Sigmoid colon (tissue), 7 donors: Measurements from ENCODE around the gene PRDM11. TPM values are rescaled to one million over a fixed set of nuclear protein-coding genes. Genes with fewer than 3 reads are reported as not detected.

Experiments used
- DNase-seq: peaks from one replicate; pipeline ENCODE4 v3.0.0-alpha.2; 2019
- H3K27ac ChIP-seq, 4 donors: fragments of 200-600 bp; sonication (generic); one replicate each; pipeline ENCODE4 v1.5.1; 2016 to 2019; ENCODE audit warnings: mild to moderate bottlenecking in 1 of 4
- H3K27me3 ChIP-seq, 3 donors: fragments of 200-600 bp; sonication (generic); one replicate each; pipeline ENCODE4 v1.5.1; 2019; ENCODE audit warnings: mild to moderate bottlenecking in 1 of 3
- H3K36me3 ChIP-seq, 4 donors: fragments of 200-600 bp; sonication (generic); one replicate each; pipeline ENCODE4 v1.5.1; 2016 to 2019
- H3K4me1 ChIP-seq, 4 donors: fragments of 200-600 bp; sonication (generic); one replicate each; pipeline ENCODE4 v1.5.1; 2017 to 2019
- H3K4me3 ChIP-seq, 4 donors: fragments of 200-600 bp; sonication (generic); one replicate each; pipeline ENCODE4 v1.5.1; 2017 to 2019; ENCODE audit warnings: mild to moderate bottlenecking in 2 of 4, moderate library complexity in 1 of 4
- H3K9me3 ChIP-seq, 4 donors: fragments of 200-600 bp in 3 of 4; sonication (generic) in 3 of 4; one replicate each; pipeline versions ENCODE4 v1.5.1 to v1.6.1; 2013 to 2019
- CTCF ChIP-seq, 4 experiments: fragments of 450-650 bp in 3 of 4; fragments of 200-600 bp in 1 of 4; IDR thresholded peaks; one replicate each; pipeline ENCODE4 v1.5.1; 2016 to 2019; ENCODE audit warnings: antibody characterized with exemption in 4 of 4, mild to moderate bottlenecking in 3 of 4, moderate library complexity in 2 of 4
- EP300 ChIP-seq, 4 donors: sonication (generic); formaldehyde crosslinking; IDR thresholded peaks; one replicate each; pipeline ENCODE4 v1.6.1; 2017; ENCODE audit warnings: antibody characterized with exemption in 4 of 4
- POLR2A ChIP-seq, 2 donors: fragments of 450-650 bp; IDR thresholded peaks; one replicate each; pipeline ENCODE4 v1.6.1; 2016; ENCODE audit warnings: antibody characterized with exemption in 2 of 2, mild to moderate bottlenecking in 2 of 2, moderate library complexity in 2 of 2
- POLR2AphosphoS5 ChIP-seq, 4 donors: sonication (generic); formaldehyde crosslinking; IDR thresholded peaks; one replicate each; pipeline ENCODE4 v1.6.1; 2017; ENCODE audit warnings: antibody characterized with exemption in 4 of 4
- WGBS, 2 donors: extraction: QIAGEN DNeasy Blood & Tissue Kit; methylation state at CpG; one replicate each; pipeline ENCODE4 v1.1.7; 2013; 5-methylcytosine and 5-hydroxymethylcytosine counted together
- intact Hi-C: fragments of 100-400 bp; cut with DNase I; formaldehyde crosslinking; loops from one replicate; pipeline ENCODE4 v1.15.1; 2023
- polyA plus RNA-seq, 3 donors: library from polyadenylated mRNA; stranded (reverse); fragments of 200-250 nt; gene quantifications; one replicate each; pipeline ENCODE4 v1.2.3, GENCODE V29; 2013
- total RNA-seq, 4 donors: library from RNA; depleted of rRNA; stranded (reverse); fragments of >200 nt; gene quantifications; one replicate each; pipeline ENCODE4 v1.1.0, GENCODE V29; 2016
- donor health status: healthy with polysubstance abuse.
- donor health status: Bipolar disorder and iron deficiency.
- donor health status: healthy.

PRDM11 gene
- total and polyA plus RNA-seq, 7 donors: 0.92 to 23.2 (median 12.7) TPM

- Histone ChIP-seq H3K27ac (no peak overlapping the region), H3K36me3 (peaks cover 8 to 30% (median 13%) of the 10 kb centered on the region in 4 donors), H3K9me3 (no peaks in the 10 kb centered on the region), H3K4me3 (no peak overlapping the region), H3K4me1 (peaks cover 0 to 19% (median 11%) of the 10 kb centered on the region in 4 donors), H3K27me3 (no peaks in the 10 kb centered on the region)
- TF ChIP-seq POLR2A (IDR thresholded peaks at IDR 0.05): no peak
- TF ChIP-seq POLR2AphosphoS5 (IDR thresholded peaks at IDR 0.05): no peak
- TF ChIP-seq CTCF (IDR thresholded peaks at IDR 0.05): no peak
- no peak for TF ChIP-seq EP300 (IDR thresholded peaks at IDR 0.05)
- WGBS, 2 donors: 90 to 96% methylated on average over 1 of the region's 1 CpG
- intact Hi-C loops: no loop called here
- DNase-seq: peak; percentile 17
Measured at GRCh38 chr11:45216031-45216430, 69.6 kb downstream of the PRDM11 start.

- Histone ChIP-seq H3K4me3 (no peak overlapping the region), H3K27ac (no peak overlapping the region), H3K4me1 (peaks cover 0 to 10% (median 4%) of the 10 kb centered on the region in 4 donors), H3K36me3 (peaks cover 8 to 37% (median 13%) of the 10 kb centered on the region in 4 donors), H3K27me3 (no peaks in the 10 kb centered on the region), H3K9me3 (no peaks in the 10 kb centered on the region)
- no peak for DNase-seq
- 79 to 91% methylated on average over 2 of the region's 2 CpGs for WGBS, 2 donors
- intact Hi-C loops: no loop called here
- TF ChIP-seq EP300 (IDR thresholded peaks at IDR 0.05) (no peak), POLR2A (IDR thresholded peaks at IDR 0.05) (no peak)
Measured at GRCh38 chr11:45216901-45217300, 70.5 kb downstream of the PRDM11 start.

- H3K27me3 ChIP-seq: no peaks in the 10 kb centered on the region
- no peak overlapping the region for H3K27ac ChIP-seq
- WGBS, 2 donors: 88 to 91% methylated on average over 2 of the region's 2 CpGs
- TF ChIP-seq POLR2A (IDR thresholded peaks at IDR 0.05) (no peak), POLR2AphosphoS5 (IDR thresholded peaks at IDR 0.05) (no peak)
- peaks cover 0 to 6% (median 0%) of the 10 kb centered on the region in 4 donors for H3K4me1 ChIP-seq
- H3K4me3 ChIP-seq: no peak overlapping the region
- peaks cover under 1 to 30% (median 8%) of the 10 kb centered on the region in 4 donors for H3K36me3 ChIP-seq
- DNase-seq: no peak
- intact Hi-C loops: no loop called here
- H3K9me3 ChIP-seq: no peaks in the 10 kb centered on the region
Measured at GRCh38 chr11:45217991-45218390, 71.6 kb downstream of the PRDM11 start.

GRCh38 chr11:45218705-45219104, 72.3 kb downstream of the PRDM11 start:
- Histone ChIP-seq H3K9me3 (no peaks in the 10 kb centered on the region), H3K27ac (no peak overlapping the region), H3K36me3 (peaks cover 0 to 30% (median 1%) of the 10 kb centered on the region in 4 donors), H3K4me1 (peaks cover 0 to 6% (median 0%) of the 10 kb centered on the region in 4 donors), H3K4me3 (no peak overlapping the region), H3K27me3 (no peaks in the 10 kb centered on the region)
- intact Hi-C loops: no loop called here
- DNase-seq: no peak
- 94 to 97% methylated on average over 4 of the region's 4 CpGs for WGBS, 2 donors
- no peak for TF ChIP-seq POLR2A (IDR thresholded peaks at IDR 0.05)
- TF ChIP-seq POLR2AphosphoS5 (IDR thresholded peaks at IDR 0.05): no peak
- no peak for TF ChIP-seq CTCF (IDR thresholded peaks at IDR 0.05)

GRCh38 chr11:45219411-45219810, 73.0 kb downstream of the PRDM11 start:
- TF ChIP-seq EP300 (IDR thresholded peaks at IDR 0.05): no peak
- TF ChIP-seq POLR2A (IDR thresholded peaks at IDR 0.05): no peak
- TF ChIP-seq CTCF (IDR thresholded peaks at IDR 0.05): no peak
- H3K4me3 ChIP-seq: no peak overlapping the region
- DNase-seq: peak; percentile 48
- H3K27me3 ChIP-seq: no peaks in the 10 kb centered on the region
- WGBS, 2 donors: 97% methylated on average over 18 of the region's 18 CpGs
- no peak overlapping the region for H3K27ac ChIP-seq
- peaks cover 0 to 30% (median 0%) of the 10 kb centered on the region in 4 donors for H3K36me3 ChIP-seq
- intact Hi-C loops: no loop called here
- peaks cover 0 to 6% (median 0%) of the 10 kb centered on the region in 4 donors for H3K4me1 ChIP-seq
- H3K9me3 ChIP-seq: no peaks in the 10 kb centered on the region

- no peaks in the 10 kb centered on the region for H3K9me3 ChIP-seq
- 85 to 96% methylated on average over 5 of the region's 5 CpGs for WGBS, 2 donors
- peak; percentile 14 for DNase-seq
- intact Hi-C loops: no loop called here
- H3K4me1 ChIP-seq: no peaks in the 10 kb centered on the region
- H3K4me3 ChIP-seq: no peak overlapping the region
- H3K27me3 ChIP-seq: no peaks in the 10 kb centered on the region
- peaks cover 6 to 57% (median 17%) of the 10 kb centered on the region in 4 donors for H3K36me3 ChIP-seq
- no peak overlapping the region for H3K27ac ChIP-seq
- TF ChIP-seq POLR2A (IDR thresholded peaks at IDR 0.05) (no peak), EP300 (IDR thresholded peaks at IDR 0.05) (no peak), CTCF (IDR thresholded peaks at IDR 0.05) (no peak), POLR2AphosphoS5 (IDR thresholded peaks at IDR 0.05) (no peak)
Measured at GRCh38 chr11:45223496-45223895, 77.1 kb downstream of the PRDM11 start.
